ENCODE results near the gene GPR179.

Gene GPR179

DNA sequence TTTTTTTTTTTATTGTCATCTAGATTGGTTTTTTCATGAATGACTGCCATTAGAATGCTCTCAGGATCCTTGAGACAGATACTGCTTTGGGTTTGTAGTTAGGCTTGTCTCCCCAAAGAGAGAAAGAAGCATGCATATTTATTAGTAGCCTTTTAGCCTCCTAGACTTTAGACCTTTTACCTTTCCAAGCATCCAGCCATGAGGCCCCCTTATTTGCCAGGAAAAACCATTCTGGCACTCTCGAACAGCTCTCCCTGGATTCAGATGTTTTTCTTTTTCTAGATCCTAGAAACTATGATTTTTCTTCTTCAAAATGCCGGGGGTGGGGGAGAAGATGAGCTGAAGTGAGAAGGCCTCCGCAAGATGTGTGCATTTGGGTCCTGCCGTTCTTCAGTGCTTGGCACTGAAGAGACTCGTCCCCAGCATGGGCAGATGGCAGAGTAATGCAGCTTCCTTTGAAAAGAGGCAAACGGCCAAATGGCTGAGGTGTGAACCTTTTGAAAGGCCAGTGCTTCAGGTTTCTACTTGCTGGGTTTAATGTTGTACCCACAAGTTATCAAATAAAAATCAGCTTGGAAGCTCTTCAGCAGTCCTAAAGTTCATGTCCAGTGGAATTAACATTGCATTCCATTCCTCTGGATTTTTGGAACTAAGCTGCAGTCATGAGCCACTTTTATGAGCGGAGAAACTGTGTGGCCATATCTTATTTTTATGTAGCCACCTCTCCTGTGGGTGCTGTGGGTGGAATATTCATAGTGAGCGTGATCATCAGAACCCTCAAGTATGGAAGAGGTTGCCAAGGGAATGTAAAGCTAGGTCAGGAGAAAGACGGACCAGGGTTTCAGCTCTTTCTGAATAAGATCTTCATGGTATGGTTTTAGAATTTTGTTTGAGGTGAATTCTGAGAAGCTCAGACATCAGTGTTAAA, 15.1 kb upstream of the GPR179 start:
- no peak for DNase-seq (ENCODE audit: low read depth)
- TF ChIP-seq, protein P1, sequence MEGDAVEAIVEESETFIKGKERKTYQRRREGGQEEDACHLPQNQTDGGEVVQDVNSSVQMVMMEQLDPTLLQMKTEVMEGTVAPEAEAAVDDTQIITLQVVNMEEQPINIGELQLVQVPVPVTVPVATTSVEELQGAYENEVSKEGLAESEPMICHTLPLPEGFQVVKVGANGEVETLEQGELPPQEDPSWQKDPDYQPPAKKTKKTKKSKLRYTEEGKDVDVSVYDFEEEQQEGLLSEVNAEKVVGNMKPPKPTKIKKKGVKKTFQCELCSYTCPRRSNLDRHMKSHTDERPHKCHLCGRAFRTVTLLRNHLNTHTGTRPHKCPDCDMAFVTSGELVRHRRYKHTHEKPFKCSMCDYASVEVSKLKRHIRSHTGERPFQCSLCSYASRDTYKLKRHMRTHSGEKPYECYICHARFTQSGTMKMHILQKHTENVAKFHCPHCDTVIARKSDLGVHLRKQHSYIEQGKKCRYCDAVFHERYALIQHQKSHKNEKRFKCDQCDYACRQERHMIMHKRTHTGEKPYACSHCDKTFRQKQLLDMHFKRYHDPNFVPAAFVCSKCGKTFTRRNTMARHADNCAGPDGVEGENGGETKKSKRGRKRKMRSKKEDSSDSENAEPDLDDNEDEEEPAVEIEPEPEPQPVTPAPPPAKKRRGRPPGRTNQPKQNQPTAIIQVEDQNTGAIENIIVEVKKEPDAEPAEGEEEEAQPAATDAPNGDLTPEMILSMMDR (IDR thresholded peaks at IDR 0.05; ENCODE audit: insufficient read depth, low read depth, low read length, missing control alignments): no peak
- H3K4me3 ChIP-seq (ENCODE audit: low read depth, low read length): no peak overlapping the region

DNA sequence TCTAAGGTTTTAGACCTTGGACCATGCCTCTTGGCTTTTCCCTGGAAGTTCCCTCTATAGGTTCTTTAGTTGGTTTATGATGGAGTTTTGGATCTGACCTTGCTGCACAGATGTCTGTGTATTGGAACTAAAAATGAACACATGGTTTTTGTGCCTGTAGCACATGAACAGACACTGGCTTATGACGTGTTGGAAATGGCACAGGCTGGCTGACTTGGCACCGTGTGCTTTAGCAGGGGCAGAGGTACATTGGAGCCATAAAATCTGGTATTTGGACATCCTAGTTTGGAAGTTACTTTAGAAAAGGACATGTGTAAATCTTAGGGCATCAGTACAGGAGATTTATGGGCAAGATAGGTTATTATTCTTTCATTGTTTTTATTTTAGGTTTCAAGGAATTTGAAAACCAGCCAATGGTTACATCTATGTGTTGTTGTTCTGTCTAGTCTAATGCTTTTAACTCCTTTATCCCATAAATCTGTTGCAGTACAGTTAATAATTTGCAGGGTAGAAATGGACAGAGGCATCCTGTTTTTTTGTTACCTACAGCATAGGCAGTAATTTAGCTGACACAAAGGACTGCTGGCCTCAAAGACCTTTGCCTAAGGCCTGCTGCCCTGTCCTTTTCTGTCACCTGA, 13.8 kb upstream of the GPR179 start:
- TF ChIP-seq, protein P1 (IDR thresholded peaks at IDR 0.05; ENCODE audit: insufficient read depth, low read depth, low read length, missing control alignments): no peak
- DNase-seq (ENCODE audit: low read depth): no peak
- H3K4me3 ChIP-seq (ENCODE audit: low read depth, low read length): no peak overlapping the region

DNA sequence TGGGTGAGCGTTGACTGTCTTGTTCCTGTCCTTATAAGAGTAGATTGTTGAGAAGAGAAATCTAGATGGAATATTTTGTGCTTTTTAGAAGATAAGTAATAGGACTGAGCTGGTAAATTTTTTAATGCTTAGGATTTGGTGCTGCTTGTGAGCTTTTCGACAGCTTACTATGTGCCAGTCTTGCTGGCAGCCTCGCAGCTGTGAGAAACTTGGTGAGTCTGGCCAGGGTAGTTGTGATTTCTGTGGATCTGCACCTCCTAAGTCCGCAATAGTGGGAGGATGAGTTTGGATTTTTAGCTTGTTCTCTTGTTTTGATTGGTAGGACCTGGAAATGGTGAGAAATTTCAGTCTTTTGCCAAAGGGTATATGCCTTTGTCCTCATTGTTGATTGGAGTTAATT, 11.5 kb upstream of the GPR179 start:
- TF ChIP-seq, protein P1 (IDR thresholded peaks at IDR 0.05; ENCODE audit: insufficient read depth, low read depth, low read length, missing control alignments): no peak
- H3K4me3 ChIP-seq (ENCODE audit: low read depth, low read length): no peak overlapping the region
- no peak for DNase-seq (ENCODE audit: low read depth)

DNA sequence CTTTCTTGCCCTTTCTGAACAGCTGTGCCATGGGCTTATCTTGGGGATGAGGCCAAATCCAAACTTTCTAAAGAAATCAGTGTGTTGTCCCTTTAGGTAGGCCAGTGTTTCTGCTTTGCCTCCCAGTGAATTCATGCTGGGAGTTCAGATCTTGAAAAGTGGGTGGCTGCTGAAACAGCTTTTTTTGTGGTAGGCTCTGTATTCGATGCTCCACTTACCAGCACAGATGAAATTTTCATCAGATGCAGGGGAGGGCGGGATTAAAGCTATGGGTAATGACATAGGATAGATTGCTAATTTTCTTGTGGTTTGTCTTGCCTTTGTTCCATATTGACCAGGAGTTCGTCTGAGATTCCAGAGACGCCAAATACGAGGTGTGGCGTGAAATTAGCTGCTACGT, 10.7 kb upstream of the GPR179 start:
- no peak overlapping the region for H3K4me3 ChIP-seq (ENCODE audit: low read depth, low read length)
- DNase-seq (ENCODE audit: low read depth): no peak

DNA sequence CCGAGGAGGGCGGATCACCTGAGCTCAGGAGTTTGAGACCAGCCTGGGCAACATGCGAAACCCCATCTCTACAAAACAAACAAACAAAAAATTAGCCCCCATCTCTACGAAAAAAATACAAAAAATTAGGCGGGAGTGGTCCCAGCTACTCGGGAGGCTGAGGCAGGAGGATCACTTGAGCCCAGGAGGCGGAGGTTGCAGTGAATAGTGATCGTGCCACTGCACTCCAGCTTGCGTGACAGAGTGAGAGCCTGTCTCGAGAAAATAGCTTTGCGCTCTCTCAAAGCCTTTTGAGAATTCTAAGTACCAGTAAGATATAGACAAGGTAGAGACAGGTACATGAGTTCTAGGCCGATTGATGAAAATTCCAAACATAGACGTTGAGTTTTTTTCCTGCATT, 9.9 kb upstream of the GPR179 start:
- no peak for DNase-seq (ENCODE audit: low read depth)
- TF ChIP-seq, protein P1 (IDR thresholded peaks at IDR 0.05; ENCODE audit: insufficient read depth, low read depth, low read length, missing control alignments): no peak
- H3K4me3 ChIP-seq (ENCODE audit: low read depth, low read length): no peak overlapping the region

More for the DNA sequence above, 10.7 kb upstream of the GPR179 start:
- TF ChIP-seq, protein P1 (IDR thresholded peaks at IDR 0.05; ENCODE audit: insufficient read depth, low read depth, low read length, missing control alignments): no peak

DNA sequence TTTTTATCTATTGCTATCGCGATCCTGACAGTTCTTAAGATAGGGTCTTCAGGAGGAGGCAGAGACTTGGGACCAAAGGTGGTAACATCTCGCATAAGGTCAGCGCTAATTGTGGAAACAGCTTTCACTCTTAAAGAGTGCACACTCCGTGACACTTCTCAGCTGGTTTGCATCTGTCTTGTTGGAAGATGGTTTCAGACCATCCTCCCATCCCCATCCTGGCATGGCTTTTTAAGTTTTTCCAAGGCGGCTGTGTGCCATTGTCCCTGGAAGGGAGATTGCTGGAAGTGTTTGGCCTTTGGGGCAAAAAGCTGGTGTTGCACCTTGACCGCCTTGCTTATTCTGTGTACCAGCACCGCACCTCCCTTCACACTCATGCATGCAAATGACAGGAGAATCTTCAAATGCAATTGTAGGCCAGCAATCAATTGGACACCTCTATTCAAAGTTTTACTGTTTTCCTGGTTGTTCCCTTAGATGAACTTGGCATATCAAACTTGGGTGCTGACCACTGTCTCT, 9.4 kb upstream of the GPR179 start:
- H3K4me3 ChIP-seq (ENCODE audit: low read depth, low read length): peak overlapping the region; percentile 78
- TF ChIP-seq, protein P1 (IDR thresholded peaks at IDR 0.05; ENCODE audit: insufficient read depth, low read depth, low read length, missing control alignments): no peak
- peak; percentile 16 for DNase-seq (ENCODE audit: low read depth)
